Measurements from ENCODE around the gene PTTG1IP. TPM values are rescaled to one million over a fixed set of nuclear protein-coding genes. Genes with fewer than 3 reads are reported as not detected.
A peak's percentile ranks its signal among the peaks of the same experiment; 100 is the strongest.

Gene PTTG1IP
- total and polyA plus RNA-seq, 10 of the 15 experiments (the other 5 are each of a cell fraction or from before 2014, with no cell fraction given), result 2.4 to 56.4 (median 44.4) TPM

GRCh38 chr21:44875316-44875700, 1.8 kb upstream of the PTTG1IP start:
- BruUV-seq (replicated peaks), result no TSS peak
- Histone ChIP-seq H3K79me2 (ENCODE audit: control insufficient read depth, insufficient read depth, low read length) (peaks cover 31% of the 10 kb centered on the region), H3K36me3 (ENCODE audit: control insufficient read depth in 2 of 2, insufficient read depth in 2 of 2, low read length in 1 of 2) (no peaks in the 10 kb centered on the region), H3K27me3 (replicated peaks in 1 of 2; ENCODE audit: control insufficient read depth in 2 of 2, insufficient read depth in 2 of 2, low read length in 1 of 2) (no peaks in the 10 kb centered on the region), H3K9ac (ENCODE audit: control insufficient read depth, insufficient read depth, low read length) (peak overlapping the region; percentile 92), H2AFZ (ENCODE audit: control insufficient read depth, low read depth, low read length) (peak overlapping the region; percentile 73), H3K27ac (ENCODE audit: control insufficient read depth, insufficient read depth) (peak overlapping the region; percentile 67), H3K4me1 (ENCODE audit: control insufficient read depth, insufficient read depth, low read length) (peaks cover 27% of the 10 kb centered on the region), H3K4me2 (ENCODE audit: control insufficient read depth, insufficient read depth) (peak overlapping the region; percentile 64), H3K4me3 (peak overlapping the region; percentile 77), H4K20me1 (ENCODE audit: control insufficient read depth, insufficient read depth) (peaks cover 8% of the 10 kb centered on the region), H3K9me3 (replicated peaks; ENCODE audit: control insufficient read depth, insufficient read depth, low read length) (no peaks in the 10 kb centered on the region)
- no peak for ATAC-seq
- no peak for FAIRE-seq
- RAD21 ChIA-PET (ENCODE audit: unreplicated experiment), result interaction anchor here (0.6 to 4.0 kb wide), 8 partner anchors 17 to 413 kb away, joined by 3 to 28 read pairs (median 5); partner anchors contain the start of genes POFUT2 and UBE2G2
- DNase-seq (ENCODE audit: low read depth, low spot score), result no peak
- in situ Hi-C loops (cut with MboI), result no loop called here
- whole genome bisulfite sequencing (ENCODE audit: insufficient coverage, insufficient replicate concordance, low lambda C conversion rate, missing lambda C conversion rate), result 2% methylated on average over 6 of the region's 6 CpGs
- POLR2A ChIA-PET, result interaction anchor here (1.6 to 4.3 kb wide), 5 partner anchors 52 to 198 kb away, joined by 3 to 59 read pairs (median 15); partner anchors contain the start of gene UBE2G2
- SMC1A ChIA-PET (ENCODE audit: uncharacterized antibody, unreplicated experiment), result interaction anchor here (1.0 to 4.7 kb wide), 10 partner anchors 8 to 250 kb away, joined by 3 to 31 read pairs (median 4); partner anchors contain the start of genes ITGB2 and UBE2G2
- CTCF ChIA-PET, result interaction anchor here (0.6 to 7.4 kb wide), 14 partner anchors 9 to 265 kb away, joined by 3 to 67 read pairs (median 4); partner anchors contain the start of gene UBE2G2
- intact Hi-C loops (cut with micrococcal nuclease; ENCODE audit: unreplicated experiment), result loop anchor here (2.0 kb wide), 1 partner anchor 55 kb away; no protein-coding TSS in a partner anchor
- TF ChIP-seq USF1 (IDR thresholded peaks at IDR 0.05; ENCODE audit: borderline replicate concordance, extremely low read length, insufficient read depth, low read depth, low read length) (no peak), CBX5 (IDR thresholded peaks at IDR 0.05; ENCODE audit: low read depth) (no peak), NFYA (IDR thresholded peaks at IDR 0.05; ENCODE audit: borderline replicate concordance, low read depth, low read length) (no peak), CREM (IDR thresholded peaks at IDR 0.05; ENCODE audit: low read depth) (no peak), IKZF2 (IDR thresholded peaks at IDR 0.05) (peak in 1 of 2 experiments; percentile 48; a peak in 3 of 4 replicates), MEF2A (IDR thresholded peaks at IDR 0.05; ENCODE audit: insufficient read depth, low read depth, low read length) (no peak), EED (IDR thresholded peaks at IDR 0.05; ENCODE audit: low read depth) (0 out of 2 replicates have a peak, but pooled peaks have one; percentile 36), SMARCA5 (IDR thresholded peaks at IDR 0.05) (no peak), MAX (IDR thresholded peaks at IDR 0.05; ENCODE audit: low read depth, low read length) (no peak), MXI1 (IDR thresholded peaks at IDR 0.05; ENCODE audit: low read depth, low read length) (peak; percentile 23; the same call in 1 of the 2 replicates), CTCF (IDR thresholded peaks at IDR 0.05 in 2 of 3, conservative IDR thresholded peaks at IDR 0.05 in 1 of 3; ENCODE audit: control insufficient read depth in 2 of 3, extremely low read depth in 1 of 3, insufficient read depth in 1 of 3, low read depth in 3 of 3, low read length in 3 of 3) (peak in 2 of 3 experiments; percentile 12 to 49; a peak in 2 of 6 replicates), CREB1 (IDR thresholded peaks at IDR 0.05; ENCODE audit: low read depth) (no peak), NRF1 (conservative IDR thresholded peaks at IDR 0.05; ENCODE audit: low read depth, low read length) (no peak), SUZ12 (IDR thresholded peaks at IDR 0.05; ENCODE audit: unreplicated experiment) (no peak), RAD21 (IDR thresholded peaks at IDR 0.05; ENCODE audit: insufficient read depth, low read depth, low read length) (peak; percentile 42; the same call in 1 of the 2 replicates), ASH2L (IDR thresholded peaks at IDR 0.05; ENCODE audit: borderline replicate concordance, low read depth) (no peak), SIN3A (IDR thresholded peaks at IDR 0.05; ENCODE audit: low read depth, low read length) (no peak), YY1 (IDR thresholded peaks at IDR 0.05; ENCODE audit: low read depth, low read length) (0 out of 2 replicates have a peak, but pooled peaks have one; percentile 15), SMC3 (IDR thresholded peaks at IDR 0.05; ENCODE audit: borderline replicate concordance, low read length) (peak; percentile 19; the same call in 1 of the 2 replicates), NKRF (conservative IDR thresholded peaks at IDR 0.05) (0 out of 2 replicates have a peak, but pooled peaks have one; percentile 9)
